ENCODE results near the gene KAZALD1. TPM values are rescaled to one million over a fixed set of nuclear protein-coding genes. Genes with fewer than 3 reads are reported as not detected.
A peak's percentile ranks its signal among the peaks of the same experiment; 100 is the strongest.

The KAZALD1 gene
- total and polyA plus RNA-seq, 7 donors: 1.5 to 10.7 (median 3.1) TPM

- H3K4me1 ChIP-seq: peaks cover 6% of the 10 kb centered on the region
- intact Hi-C loops (cut with DNase I): loop anchor here (1.0 to 10.0 kb wide), 5 partner anchors 19 to 450 kb away; partner anchors contain the start of gene SEMA4G (in 2 of the 2)
- H3K27ac ChIP-seq: no peak overlapping the region
- H3K36me3 ChIP-seq (ENCODE audit: insufficient read depth in 1 of 2, low read depth in 1 of 2): no peaks in the 10 kb centered on the region
- H3K4me3 ChIP-seq: no peak overlapping the region
- peak; percentile 91 for TF ChIP-seq CTCF (IDR thresholded peaks at IDR 0.05)
- WGBS, 3 donors: 20 to 25% (median 20%) methylated on average over 11 of the region's 11 CpGs
- peak; percentile 83 to 92 for DNase-seq
- ATAC-seq: peak; percentile 74 to 91 (median 78)
- no peaks in the 10 kb centered on the region for H3K9me3 ChIP-seq
- peaks cover 0 to 13% (median 5%) of the 10 kb centered on the region in 3 donors for H3K27me3 ChIP-seq (ENCODE audit: insufficient read depth in 3 of 3, low read length in 2 of 3)
Observed at GRCh38 chr10:101014230-101014884, 47.4 kb upstream of the KAZALD1 start.

GRCh38 chr10:101014966-101015581, 46.7 kb upstream of the KAZALD1 start:
- no peaks in the 10 kb centered on the region for H3K9me3 ChIP-seq
- H3K27me3 ChIP-seq (ENCODE audit: insufficient read depth in 3 of 3, low read length in 2 of 3): peaks cover 0 to 13% (median 5%) of the 10 kb centered on the region in 3 donors
- H3K4me1 ChIP-seq: peaks cover 6% of the 10 kb centered on the region
- 45 to 58% (median 46%) methylated on average over 6 to 7 of the region's 7 CpGs for WGBS, 3 donors
- no peak for ATAC-seq
- no peak overlapping the region for H3K27ac ChIP-seq
- H3K4me3 ChIP-seq: no peak overlapping the region
- intact Hi-C loops (cut with DNase I): loop anchor here (1.0 to 10.0 kb wide), 5 partner anchors 20 to 450 kb away; partner anchors contain the start of gene SEMA4G (in 2 of the 2)
- TF ChIP-seq CTCF (IDR thresholded peaks at IDR 0.05): no peak
- DNase-seq: peak in 1 of 2 donors; percentile 39
- no peaks in the 10 kb centered on the region for H3K36me3 ChIP-seq (ENCODE audit: insufficient read depth in 1 of 2, low read depth in 1 of 2)

- H3K27me3 ChIP-seq (ENCODE audit: insufficient read depth in 3 of 3, low read length in 2 of 3): peaks cover 0 to 13% (median 5%) of the 10 kb centered on the region in 3 donors
Observed at GRCh38 chr10:101015582-101015973, 46.2 kb upstream of the KAZALD1 start.

GRCh38 chr10:101016814-101017213, 45.0 kb upstream of the KAZALD1 start:
- H3K27ac ChIP-seq: no peak overlapping the region
- no peak overlapping the region for H3K4me3 ChIP-seq
- WGBS, 3 donors: 69 to 81% (median 72%) methylated on average over 3 to 5 of the region's 5 CpGs
- TF ChIP-seq CTCF (IDR thresholded peaks at IDR 0.05): no peak
- DNase-seq (no peak), ATAC-seq (no peak)
- H3K36me3 ChIP-seq (ENCODE audit: insufficient read depth in 1 of 2, low read depth in 1 of 2): no peaks in the 10 kb centered on the region
- intact Hi-C loops (cut with DNase I): loop anchor here (10.0 kb wide), 2 partner anchors 52 to 452 kb away; partner anchors contain the start of gene SEMA4G (in 1 of the 2)
- no peaks in the 10 kb centered on the region for H3K9me3 ChIP-seq
- peaks cover 6% of the 10 kb centered on the region for H3K4me1 ChIP-seq
- H3K27me3 ChIP-seq (ENCODE audit: insufficient read depth in 3 of 3, low read length in 2 of 3): peaks cover 0 to 13% (median 5%) of the 10 kb centered on the region in 3 donors

More at GRCh38 chr10:101015582-101015973, 46.2 kb upstream of the KAZALD1 start:
- intact Hi-C loops (cut with DNase I): loop anchor here (2.0 to 10.0 kb wide), 4 partner anchors 21 to 451 kb away; partner anchors contain the start of gene SEMA4G (in 2 of the 2)
- DNase-seq (peak in 1 of 2 donors; percentile 52), ATAC-seq (no peak)
- WGBS, 3 donors: 69 to 86% (median 82%) methylated on average over 7 to 8 of the region's 8 CpGs
- Histone ChIP-seq H3K27ac (no peak overlapping the region), H3K4me1 (peaks cover 6% of the 10 kb centered on the region), H3K4me3 (no peak overlapping the region), H3K9me3 (no peaks in the 10 kb centered on the region), H3K36me3 (ENCODE audit: insufficient read depth in 1 of 2, low read depth in 1 of 2) (no peaks in the 10 kb centered on the region)
- no peak for TF ChIP-seq CTCF (IDR thresholded peaks at IDR 0.05)

Measured in psoas muscle (tissue), 8 donors.